Bronchial epithelial cell (primary cell): ENCODE measurements around the gene CLCNKB. TPM values are rescaled to one million over a fixed set of nuclear protein-coding genes. Genes with fewer than 3 reads are reported as not detected.
A peak's percentile ranks its signal among the peaks of the same experiment; 100 is the strongest.
"Not testable (repeated sequence)": the region's sequence is repeated elsewhere in the genome, so short reads cannot be mapped to it uniquely, and the experiment has no call there.

Source experiments
- DNase-seq: peaks from one replicate; pipeline ENCODE4 v3.0.0-alpha.2; 2010; ENCODE audit warnings: low read depth
- FAIRE-seq: peaks from 2 replicates; lab custom pipeline; 2011; peaks lifted over from hg19 to GRCh38; lab: Jason Lieb, UNC
- H3K27me3 ChIP-seq: 2 replicates; pipeline ENCODE4 v1.5.1; 2011; ENCODE audit warnings: low read length; ENCODE audit not compliant: control insufficient read depth, insufficient read depth
- H3K36me3 ChIP-seq: 2 replicates; pipeline ENCODE4 v1.5.1; 2011; ENCODE audit warnings: low read length; ENCODE audit not compliant: control insufficient read depth, insufficient read depth
- H3K4me3 ChIP-seq: 2 replicates; pipeline ENCODE4 v1.5.1; 2011; ENCODE audit warnings: mild to moderate bottlenecking, low read depth, low read length, control low read depth
- CTCF ChIP-seq: IDR thresholded peaks from 2 replicates; pipeline ENCODE4 v1.5.1; 2011; ENCODE audit warnings: mild to moderate bottlenecking, moderate library complexity, low read length, control low read depth, inconsistent platforms; ENCODE audit not compliant: insufficient read depth, severe bottlenecking
- total RNA-seq: library from RNA; depleted of rRNA; stranded (reverse); fragments of >200 nt; gene quantifications from 2 replicates; pipeline ENCODE4 v1.2.1, GENCODE V29; 2014

Gene CLCNKB
- total RNA-seq, 1 donor from 2014 or later = under 0.01 TPM

DNA sequence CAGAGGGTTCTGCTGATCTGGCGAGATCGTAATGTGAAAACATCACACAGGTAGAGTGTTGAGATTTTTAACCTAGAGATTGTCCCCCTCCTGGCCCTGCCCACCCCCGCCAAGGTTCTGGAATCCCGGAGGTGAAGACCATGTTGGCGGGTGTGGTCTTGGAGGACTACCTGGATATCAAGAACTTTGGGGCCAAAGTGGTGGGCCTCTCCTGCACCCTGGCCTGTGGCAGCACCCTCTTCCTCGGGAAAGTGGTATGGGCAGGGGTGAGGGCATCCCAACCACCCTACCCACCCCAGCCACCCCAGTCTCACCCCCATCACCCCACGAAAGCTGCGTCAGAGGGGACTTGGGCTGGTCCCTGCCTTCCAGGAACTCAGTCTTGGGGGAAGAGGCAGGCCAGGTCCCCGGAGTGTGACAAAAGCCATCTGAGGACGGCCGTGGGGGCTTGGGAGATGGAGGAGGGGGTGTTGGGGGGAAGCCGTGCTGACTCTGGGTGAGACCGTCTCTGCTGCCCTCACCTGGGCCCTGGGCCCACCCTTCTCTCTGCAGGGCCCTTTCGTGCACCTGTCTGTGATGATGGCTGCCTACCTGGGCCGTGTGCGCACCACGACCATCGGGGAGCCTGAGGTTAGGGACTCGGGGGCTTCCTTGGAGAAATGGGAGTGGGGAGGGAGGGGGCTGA is 4.4 kb downstream of the CLCNKB start:
- H3K36me3 ChIP-seq = no peaks in the 10 kb centered on the region
- FAIRE-seq (no peak), DNase-seq (no peak)
- TF ChIP-seq CTCF = no peak
- peaks cover 3% of the 10 kb centered on the region for H3K27me3 ChIP-seq
- H3K4me3 ChIP-seq = no peak overlapping the region

DNA sequence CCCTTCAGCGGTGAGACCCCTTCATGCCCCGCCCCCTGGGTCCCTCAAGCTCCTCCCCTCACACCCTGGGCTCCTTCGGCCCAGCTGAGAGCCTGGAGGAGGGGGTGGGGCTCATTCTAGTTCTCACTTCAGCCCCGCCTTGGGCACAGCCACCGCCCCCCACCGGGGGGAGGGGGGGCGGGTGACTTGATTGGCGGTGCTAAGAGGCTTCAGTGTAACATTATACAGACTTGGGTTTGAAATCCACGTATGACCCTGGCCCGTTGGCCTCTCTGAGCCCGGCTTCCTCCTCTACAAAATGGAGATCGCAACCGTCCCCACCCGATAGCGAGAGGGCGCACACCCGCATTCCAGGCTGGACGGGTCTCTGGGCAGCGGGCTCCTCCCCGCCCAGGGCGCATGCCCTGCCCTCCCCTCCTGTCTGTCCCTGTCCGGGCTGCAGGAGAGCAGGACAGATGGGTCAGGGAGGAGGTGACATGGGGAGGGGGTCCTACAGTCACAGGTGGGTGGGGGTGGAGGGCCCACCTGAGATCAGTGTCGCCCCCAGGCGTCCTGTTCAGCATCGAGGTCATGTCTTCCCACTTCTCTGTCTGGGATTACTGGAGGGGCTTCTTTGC is 5.1 kb downstream of the CLCNKB start:
- TF ChIP-seq CTCF = no peak
- peak overlapping the region; percentile 33 for H3K4me3 ChIP-seq
- peak; percentile 14 for DNase-seq
- H3K27me3 ChIP-seq = peaks cover 3% of the 10 kb centered on the region
- FAIRE-seq = no peak
- no peaks in the 10 kb centered on the region for H3K36me3 ChIP-seq

DNA sequence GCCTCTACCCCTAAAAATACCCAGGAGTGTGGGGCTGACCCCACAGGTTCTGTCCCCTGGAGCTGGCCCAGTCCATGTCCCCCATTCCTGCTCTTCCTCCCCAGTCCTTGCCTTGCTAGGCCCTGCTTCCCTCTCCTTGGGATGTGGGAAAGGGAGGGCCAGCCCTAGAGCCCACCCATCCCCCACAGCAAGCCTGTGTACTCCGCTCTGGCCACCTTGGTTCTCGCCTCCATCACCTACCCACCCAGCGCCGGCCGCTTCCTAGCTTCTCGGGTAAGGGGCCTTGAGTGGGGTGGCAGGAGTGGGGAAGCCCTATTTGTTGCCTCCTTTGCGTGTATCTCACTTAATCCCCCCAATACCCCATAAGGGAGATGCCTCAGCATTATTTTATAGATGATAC is 6.7 kb downstream of the CLCNKB start:
- no peak for TF ChIP-seq CTCF
- Histone ChIP-seq H3K36me3 (no peaks in the 10 kb centered on the region), H3K4me3 (no peak overlapping the region), H3K27me3 (peaks cover 1% of the 10 kb centered on the region)
- FAIRE-seq = no peak
- DNase-seq = no peak

DNA sequence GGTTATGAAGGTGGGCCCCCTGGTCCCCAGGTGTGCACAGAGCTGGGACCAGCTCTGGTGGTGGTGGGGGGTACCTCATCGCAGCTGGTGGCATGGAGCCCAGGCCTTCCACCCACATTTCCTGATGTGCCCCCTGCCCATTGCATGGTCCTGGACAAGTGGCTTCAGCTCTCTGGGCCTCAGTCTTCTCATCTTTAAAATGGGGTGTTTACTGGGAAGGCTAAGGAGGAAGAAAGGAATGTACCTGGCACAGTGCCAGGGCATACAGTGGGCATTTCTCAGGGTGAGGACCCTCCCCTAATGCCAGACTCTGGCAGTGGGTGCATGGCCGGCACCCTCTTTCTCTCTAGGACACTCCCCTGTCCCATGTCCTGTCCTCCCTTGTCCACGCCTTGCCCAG is 7.5 kb downstream of the CLCNKB start:
- DNase-seq (no peak), FAIRE-seq (no peak)
- TF ChIP-seq CTCF = no peak
- Histone ChIP-seq H3K4me3 (no peak overlapping the region), H3K36me3 (no peaks in the 10 kb centered on the region), H3K27me3 (peaks cover 1% of the 10 kb centered on the region)

- not testable (repeated sequence) for H3K4me3 ChIP-seq, H3K27me3 ChIP-seq, DNase-seq, H3K36me3 ChIP-seq
- peak; percentile 7 for FAIRE-seq
Measured at GRCh38 chr1:16051949-16052348, 8.4 kb downstream of the CLCNKB start.

- Histone ChIP-seq H3K4me3 (no peak overlapping the region), H3K36me3 (no peaks in the 10 kb centered on the region), H3K27me3 (peaks cover 2% of the 10 kb centered on the region)
- FAIRE-seq (no peak), DNase-seq (no peak)
- no peak for TF ChIP-seq CTCF
Measured at GRCh38 chr1:16053781-16054502, 10.4 kb downstream of the CLCNKB start.
